CD4-positive, alpha-beta T cell treated with Interleukin-6 for 4 hours (primary cell): ENCODE data around the gene GNE.

ENCODE experiments used
- DNase-seq: peaks from one replicate; pipeline ENCODE4 v3.0.0-alpha.2; 2020; ENCODE audit warnings: mixed read lengths

Gene GNE

DNA sequence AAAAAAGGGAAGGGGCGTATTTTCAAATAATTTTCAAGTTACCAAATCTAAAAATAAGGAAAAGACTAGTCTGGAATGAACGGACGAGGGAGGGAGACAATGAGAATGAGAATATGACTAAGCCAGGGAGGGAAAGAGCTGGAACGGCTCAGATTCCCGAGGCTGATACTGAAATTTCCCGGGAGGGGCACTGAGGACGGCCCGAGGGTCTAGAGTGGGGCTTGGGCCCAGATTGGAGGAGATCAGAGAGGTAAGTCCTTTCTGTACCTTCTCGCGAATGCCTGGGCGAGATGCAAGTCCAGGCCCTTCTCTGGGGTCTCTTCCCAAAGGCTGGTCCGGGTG is 92.5 kb downstream of the GNE start:
- DNase-seq: no peak

DNA sequence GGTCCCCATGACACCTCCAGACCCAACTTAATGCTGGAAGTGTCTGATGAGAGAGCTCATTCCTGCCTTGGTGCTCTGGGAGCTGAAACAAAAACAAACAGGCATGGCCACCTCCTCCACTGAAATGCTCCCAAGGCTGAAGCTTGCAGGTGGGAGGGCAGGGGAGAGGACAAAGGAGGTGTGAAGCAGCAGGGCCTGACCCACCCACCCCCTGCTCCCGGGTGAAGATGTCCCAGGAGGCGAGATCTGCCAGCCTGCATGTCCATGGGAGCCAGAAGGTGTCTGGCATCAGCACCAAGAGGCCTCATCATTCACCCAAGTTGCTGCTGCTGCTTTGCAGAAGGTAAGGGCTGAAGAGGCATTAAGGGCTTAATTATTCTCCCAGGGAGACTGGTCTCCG is 93.3 kb downstream of the GNE start:
- no peak for DNase-seq
